HUES64 (cell line): Measurements from ENCODE around the gene RBX1.

ENCODE experiments used
- H3K27ac ChIP-seq: 2 replicates; pipeline ENCODE4 v1.7.0; 2013; ENCODE audit warnings: low read depth, low read length, inconsistent platforms
- H3K27me3 ChIP-seq: 2 replicates; pipeline ENCODE4 v1.6.1; 2013; ENCODE audit warnings: mild to moderate bottlenecking, low read length; ENCODE audit not compliant: insufficient read depth
- H3K36me3 ChIP-seq: 2 replicates; pipeline ENCODE4 v1.6.1; 2013; ENCODE audit warnings: mild to moderate bottlenecking, low read length; ENCODE audit not compliant: insufficient read depth
- H3K4me1 ChIP-seq: 2 replicates; pipeline ENCODE4 v1.6.1; 2013; ENCODE audit warnings: mild to moderate bottlenecking, low read length, moderate library complexity; ENCODE audit not compliant: insufficient read depth
- H3K4me3 ChIP-seq: 2 replicates; pipeline ENCODE4 v1.5.1; 2013; ENCODE audit warnings: mild to moderate bottlenecking, low read length, moderate library complexity
- H3K9ac ChIP-seq: 2 replicates; pipeline ENCODE4 v1.6.1; 2013; ENCODE audit warnings: mild to moderate bottlenecking, low read depth, low read length
- H3K9me3 ChIP-seq: 2 replicates; pipeline ENCODE4 v1.6.1; 2013; ENCODE audit warnings: low read depth, low read length; ENCODE audit not compliant: insufficient read depth
- WGBS: fragments of 150-250, 120-280 bp; methylation state at CpG from one replicate; pipeline ENCODE4 v1.1.7; 2013; ENCODE audit warnings: missing lambda C conversion rate; 5-methylcytosine and 5-hydroxymethylcytosine counted together

Gene RBX1

GRCh38 chr22:40951795-40952605 is 822 bp downstream of the RBX1 start:
- peaks cover 34% of the 10 kb centered on the region for H3K36me3 ChIP-seq
- H3K4me3 ChIP-seq = peak overlapping the region; percentile 99
- H3K9ac ChIP-seq = peak overlapping the region; percentile 90
- peaks cover 6% of the 10 kb centered on the region for H3K4me1 ChIP-seq
- 9% methylated on average over 19 of the region's 21 CpGs for WGBS
- no peaks in the 10 kb centered on the region for H3K27me3 ChIP-seq
- peak overlapping the region; percentile 81 for H3K27ac ChIP-seq
- H3K9me3 ChIP-seq = no peaks in the 10 kb centered on the region

- H3K4me3 ChIP-seq = no peak overlapping the region
- H3K4me1 ChIP-seq = peaks cover 6% of the 10 kb centered on the region
- no peak overlapping the region for H3K9ac ChIP-seq
- WGBS = 89% methylated on average over 2 of the region's 2 CpGs
- no peaks in the 10 kb centered on the region for H3K27me3 ChIP-seq
- H3K27ac ChIP-seq = no peak overlapping the region
- H3K36me3 ChIP-seq = peaks cover 48% of the 10 kb centered on the region
- no peaks in the 10 kb centered on the region for H3K9me3 ChIP-seq
Measured at GRCh38 chr22:40953471-40953870, 2.3 kb downstream of the RBX1 start.

GRCh38 chr22:40954113-40954512 is 2.9 kb downstream of the RBX1 start:
- Histone ChIP-seq H3K9me3 (no peaks in the 10 kb centered on the region), H3K4me1 (peaks cover 6% of the 10 kb centered on the region), H3K4me3 (no peak overlapping the region), H3K27me3 (no peaks in the 10 kb centered on the region), H3K36me3 (peaks cover 51% of the 10 kb centered on the region), H3K27ac (no peak overlapping the region), H3K9ac (no peak overlapping the region)
- WGBS = 96% methylated on average over 3 of the region's 4 CpGs

- Histone ChIP-seq H3K36me3 (peaks cover 54% of the 10 kb centered on the region), H3K4me3 (no peak overlapping the region), H3K9ac (no peak overlapping the region), H3K27me3 (no peaks in the 10 kb centered on the region), H3K9me3 (no peaks in the 10 kb centered on the region), H3K4me1 (peaks cover 6% of the 10 kb centered on the region), H3K27ac (no peak overlapping the region)
- WGBS = 100% methylated on average over 3 of the region's 3 CpGs
Measured at GRCh38 chr22:40955571-40955970, 4.4 kb downstream of the RBX1 start.

- Histone ChIP-seq H3K27me3 (no peaks in the 10 kb centered on the region), H3K4me3 (no peak overlapping the region), H3K27ac (no peak overlapping the region), H3K4me1 (peaks cover 3% of the 10 kb centered on the region), H3K9ac (no peak overlapping the region), H3K36me3 (peaks cover 67% of the 10 kb centered on the region), H3K9me3 (no peaks in the 10 kb centered on the region)
- WGBS = 95% methylated on average over 7 of the region's 7 CpGs
Measured at GRCh38 chr22:40957601-40958000, 6.4 kb downstream of the RBX1 start.

GRCh38 chr22:40958299-40958698 is 7.1 kb downstream of the RBX1 start:
- WGBS = no CpG with 5 or more reads among the region's 2 CpGs
- no peak overlapping the region for H3K4me3 ChIP-seq
- H3K4me1 ChIP-seq = no peaks in the 10 kb centered on the region
- no peaks in the 10 kb centered on the region for H3K27me3 ChIP-seq
- H3K27ac ChIP-seq = no peak overlapping the region
- no peak overlapping the region for H3K9ac ChIP-seq
- peaks cover 72% of the 10 kb centered on the region for H3K36me3 ChIP-seq
- H3K9me3 ChIP-seq = no peaks in the 10 kb centered on the region

- Histone ChIP-seq H3K4me3 (no peak overlapping the region), H3K36me3 (peaks cover 69% of the 10 kb centered on the region), H3K9ac (no peak overlapping the region), H3K27me3 (no peaks in the 10 kb centered on the region), H3K27ac (no peak overlapping the region), H3K9me3 (no peaks in the 10 kb centered on the region), H3K4me1 (no peaks in the 10 kb centered on the region)
- WGBS = 74% methylated on average over 2 of the region's 2 CpGs
Measured at GRCh38 chr22:40960145-40960544, 9.0 kb downstream of the RBX1 start.

GRCh38 chr22:40965936-40966725 is 15.0 kb downstream of the RBX1 start:
- H3K4me1 ChIP-seq = no peaks in the 10 kb centered on the region
- H3K9me3 ChIP-seq = no peaks in the 10 kb centered on the region
- no peaks in the 10 kb centered on the region for H3K27me3 ChIP-seq
- peaks cover 88% of the 10 kb centered on the region for H3K36me3 ChIP-seq
- H3K9ac ChIP-seq = no peak overlapping the region
- H3K27ac ChIP-seq = no peak overlapping the region
- no peak overlapping the region for H3K4me3 ChIP-seq
- 96% methylated on average over 8 of the region's 8 CpGs for WGBS

GRCh38 chr22:40966726-40967085 is 15.5 kb downstream of the RBX1 start:
- H3K4me1 ChIP-seq = no peaks in the 10 kb centered on the region
- H3K4me3 ChIP-seq = no peak overlapping the region
- no peak overlapping the region for H3K9ac ChIP-seq
- H3K36me3 ChIP-seq = peaks cover 86% of the 10 kb centered on the region
- H3K27ac ChIP-seq = no peak overlapping the region
- H3K9me3 ChIP-seq = no peaks in the 10 kb centered on the region
- 93% methylated on average over 7 of the region's 7 CpGs for WGBS
- no peaks in the 10 kb centered on the region for H3K27me3 ChIP-seq

GRCh38 chr22:40967111-40967760 is 16.1 kb downstream of the RBX1 start:
- H3K36me3 ChIP-seq = peaks cover 86% of the 10 kb centered on the region
- no peaks in the 10 kb centered on the region for H3K9me3 ChIP-seq
- no peaks in the 10 kb centered on the region for H3K27me3 ChIP-seq
- no peaks in the 10 kb centered on the region for H3K4me1 ChIP-seq
- H3K4me3 ChIP-seq = no peak overlapping the region
- H3K9ac ChIP-seq = no peak overlapping the region
- no peak overlapping the region for H3K27ac ChIP-seq
- WGBS = 94% methylated on average over 6 of the region's 8 CpGs

GRCh38 chr22:40972587-40972986 is 21.4 kb downstream of the RBX1 start:
- Histone ChIP-seq H3K4me1 (no peaks in the 10 kb centered on the region), H3K9ac (no peak overlapping the region), H3K4me3 (no peak overlapping the region), H3K27ac (no peak overlapping the region), H3K9me3 (no peaks in the 10 kb centered on the region), H3K27me3 (no peaks in the 10 kb centered on the region), H3K36me3 (peaks cover 47% of the 10 kb centered on the region)
- WGBS = 96% methylated on average over 6 of the region's 6 CpGs
